GM21619 (cell line): ENCODE data around the gene GGCX.

Experiments used
- ATAC-seq: cut with Tn5 transposase; IDR thresholded peaks from one replicate; pipeline ENCODE4 v1.9.1; 2021; ENCODE audit not compliant: unreplicated experiment

The GGCX gene

DNA sequence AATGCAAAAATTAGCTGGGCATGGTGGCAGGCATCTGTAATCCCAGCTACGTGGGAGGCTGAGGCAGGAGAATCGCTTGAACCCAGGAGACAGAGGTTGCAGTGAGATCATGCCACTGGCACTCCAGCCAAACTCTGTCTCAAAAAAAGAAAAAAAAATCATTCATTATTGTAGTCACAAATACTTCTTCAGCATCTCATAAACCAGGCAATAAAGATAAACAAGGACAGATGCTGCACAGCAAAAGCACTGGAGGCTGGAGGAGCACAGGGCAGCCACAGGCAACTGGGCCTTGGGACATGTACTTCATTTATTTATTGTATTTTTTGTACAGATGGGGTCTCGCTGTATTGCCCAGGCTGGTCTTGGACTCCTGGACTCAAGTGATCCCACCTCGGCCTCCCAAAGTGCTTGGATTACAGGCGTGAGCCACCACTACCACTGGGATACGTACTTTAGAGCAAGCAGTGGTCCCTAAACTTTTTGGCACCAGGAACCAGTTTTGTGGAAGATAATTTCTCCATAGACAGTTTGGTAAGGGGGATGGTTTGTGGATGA lies 39.1 kb downstream of the GGCX start:
- no peak for ATAC-seq

DNA sequence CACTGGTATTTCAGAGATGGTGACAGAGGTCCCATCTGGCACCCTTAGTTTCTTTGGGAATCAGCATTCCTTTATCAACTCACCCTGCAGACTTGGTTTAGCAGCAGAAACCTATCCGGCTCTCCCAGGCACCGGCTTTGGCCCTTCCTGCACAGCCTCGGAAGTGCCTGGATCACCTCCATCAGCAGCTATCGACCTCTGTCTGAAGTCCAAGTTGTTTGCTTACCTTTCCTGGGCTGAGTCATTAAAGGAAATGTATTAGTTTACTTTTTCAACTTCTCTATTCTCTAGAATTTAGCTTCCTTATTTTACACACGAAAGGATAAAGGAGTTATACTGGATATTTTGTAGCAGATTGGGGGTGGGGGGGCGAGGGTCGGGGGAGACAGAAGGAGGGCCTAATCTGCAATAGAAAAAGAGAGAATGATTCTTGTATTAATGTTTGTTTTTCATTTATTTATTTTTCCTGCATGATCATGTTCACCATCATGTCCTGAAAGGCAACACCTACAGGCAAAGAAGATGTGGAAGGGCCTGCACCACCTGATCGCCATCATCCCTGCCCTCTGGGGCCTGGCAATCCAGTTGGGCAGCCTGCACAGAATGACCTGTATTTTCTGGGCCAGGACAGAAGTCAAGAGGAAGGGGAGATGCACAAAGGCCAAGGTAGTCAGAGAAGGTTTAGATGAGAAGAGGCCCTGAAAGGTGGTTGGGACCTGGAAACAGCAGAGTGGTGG lies 44.5 kb downstream of the GGCX start:
- no peak for ATAC-seq

DNA sequence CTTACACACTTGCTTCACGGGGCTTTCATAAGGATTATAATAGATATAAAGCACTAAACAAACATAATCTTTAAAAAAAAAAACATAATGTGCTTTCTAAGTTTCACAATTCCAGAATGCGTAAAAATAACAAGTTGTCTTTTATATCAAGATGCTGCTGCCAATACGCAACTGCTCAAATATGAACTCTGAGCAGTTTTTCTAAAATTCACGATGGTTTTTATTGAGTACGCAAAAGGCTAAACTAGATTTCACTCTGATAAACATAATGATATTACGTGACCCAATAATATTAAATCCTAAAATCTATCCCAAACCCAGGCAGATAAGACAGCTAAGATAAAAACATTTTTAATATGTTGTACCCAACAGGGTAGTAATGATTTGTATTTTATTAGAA lies 47.0 kb downstream of the GGCX start:
- no peak for ATAC-seq

DNA sequence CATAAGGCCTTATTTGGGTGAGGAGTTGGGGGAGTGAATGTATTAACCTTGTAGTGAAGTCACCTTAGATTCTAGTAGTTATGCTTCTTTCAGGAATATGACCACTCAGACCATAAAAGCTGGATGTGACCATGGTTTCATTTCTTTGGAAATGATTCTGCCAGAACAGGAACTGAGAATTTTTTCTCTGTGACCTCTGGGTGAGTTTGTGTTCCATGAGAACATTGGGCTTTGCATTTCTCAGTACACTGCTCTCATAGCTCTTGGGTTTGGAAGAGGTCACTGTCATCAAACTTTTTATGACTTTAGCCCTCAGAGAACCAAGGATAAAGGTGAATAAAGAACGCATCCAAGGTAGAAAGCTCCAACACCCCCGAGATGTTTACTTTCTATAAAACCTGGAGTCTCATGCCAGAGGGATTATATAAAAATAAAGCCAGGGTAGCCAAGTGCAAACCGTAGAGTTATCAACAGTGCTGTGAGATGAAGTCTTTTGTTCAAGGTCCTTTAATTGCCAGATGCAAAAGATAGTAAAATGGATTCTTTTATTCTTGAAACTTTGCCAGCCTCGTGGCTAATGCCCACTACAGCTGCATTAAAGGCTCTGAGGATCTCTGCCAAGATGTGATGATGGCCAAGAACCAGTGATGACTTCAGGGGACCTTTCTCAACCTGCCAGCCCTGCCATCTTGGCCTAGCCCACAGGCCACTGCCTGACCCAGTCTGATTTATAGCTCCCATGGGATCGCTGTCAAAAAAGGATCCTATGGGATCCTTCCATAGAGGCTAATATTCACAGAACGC lies 50.1 kb downstream of the GGCX start:
- no peak for ATAC-seq

DNA sequence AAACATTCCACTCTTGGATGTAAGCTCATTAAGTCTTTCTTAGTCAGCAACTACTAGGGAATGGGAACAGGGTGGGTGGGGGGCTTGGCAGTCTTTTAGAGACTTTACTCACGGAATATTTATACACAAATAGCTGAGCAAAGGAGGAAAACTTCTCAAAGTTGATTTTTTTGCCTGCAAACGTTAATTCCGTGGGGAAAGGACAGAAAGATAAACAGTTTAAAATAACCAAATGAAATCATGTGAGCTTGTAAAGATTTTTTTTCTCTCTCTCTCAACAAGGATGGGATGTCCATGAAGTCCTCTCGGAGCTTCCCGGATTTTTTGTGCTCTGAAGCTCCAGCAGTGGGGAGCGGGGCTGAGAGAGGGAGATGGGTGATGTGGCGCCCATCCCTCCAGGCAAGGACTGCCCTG lies 54.5 kb downstream of the GGCX start:
- ATAC-seq = no peak

DNA sequence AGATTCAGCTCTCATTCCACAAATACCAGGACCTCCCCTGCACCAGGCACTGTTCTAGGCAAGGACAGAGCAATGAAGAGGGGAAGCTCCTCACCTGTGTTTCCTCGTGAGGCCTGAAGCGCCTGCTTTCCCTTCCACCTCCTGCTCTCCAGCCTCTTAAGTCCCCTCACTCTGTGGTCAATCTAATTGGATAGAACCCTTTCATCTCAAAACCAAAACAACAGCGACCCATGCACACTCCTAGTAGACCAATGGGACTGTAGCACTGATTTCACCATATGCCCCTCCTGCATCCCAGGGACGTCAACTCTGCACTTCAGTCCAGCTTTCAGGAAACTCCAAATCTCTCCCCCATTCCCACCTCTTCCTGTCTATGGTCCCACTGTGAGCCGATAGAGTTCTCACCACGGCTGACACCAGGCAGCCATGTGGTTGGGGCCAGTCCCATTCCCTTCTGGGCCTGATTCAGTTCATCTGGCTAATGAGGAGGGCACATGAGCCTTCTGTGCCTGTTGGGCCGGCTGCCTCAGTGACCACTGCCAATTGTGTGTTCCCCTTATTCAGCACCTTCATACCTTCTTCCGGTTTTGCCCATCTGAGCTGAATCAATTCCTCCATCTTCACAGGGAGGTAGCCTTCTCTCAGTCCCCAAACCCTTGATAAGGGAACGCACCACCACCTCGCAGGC lies 55.6 kb downstream of the GGCX start:
- ATAC-seq = no peak

DNA sequence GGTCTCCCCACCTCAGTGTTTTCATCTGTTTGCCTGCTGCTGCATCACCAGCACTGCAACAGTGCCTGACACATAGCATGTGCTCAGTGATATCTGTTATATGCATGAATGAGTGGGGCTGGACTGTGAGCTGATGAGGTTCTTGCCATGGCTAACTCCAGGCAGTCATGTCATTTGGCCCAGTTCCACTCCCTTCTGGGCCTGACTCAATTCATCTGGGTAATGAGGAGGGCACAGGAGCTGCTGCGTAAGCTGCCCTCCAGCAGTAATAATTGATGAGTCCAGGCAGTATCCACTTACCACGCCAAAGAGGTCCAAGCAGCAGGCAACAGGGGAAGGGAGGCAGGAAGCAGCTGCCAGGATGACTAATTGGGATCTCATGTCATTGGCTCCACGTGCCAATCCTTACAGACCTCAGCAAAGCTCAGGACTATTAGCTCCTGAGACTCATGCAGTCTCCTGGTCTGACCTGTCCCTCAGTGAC lies 56.5 kb downstream of the GGCX start:
- ATAC-seq = no peak

DNA sequence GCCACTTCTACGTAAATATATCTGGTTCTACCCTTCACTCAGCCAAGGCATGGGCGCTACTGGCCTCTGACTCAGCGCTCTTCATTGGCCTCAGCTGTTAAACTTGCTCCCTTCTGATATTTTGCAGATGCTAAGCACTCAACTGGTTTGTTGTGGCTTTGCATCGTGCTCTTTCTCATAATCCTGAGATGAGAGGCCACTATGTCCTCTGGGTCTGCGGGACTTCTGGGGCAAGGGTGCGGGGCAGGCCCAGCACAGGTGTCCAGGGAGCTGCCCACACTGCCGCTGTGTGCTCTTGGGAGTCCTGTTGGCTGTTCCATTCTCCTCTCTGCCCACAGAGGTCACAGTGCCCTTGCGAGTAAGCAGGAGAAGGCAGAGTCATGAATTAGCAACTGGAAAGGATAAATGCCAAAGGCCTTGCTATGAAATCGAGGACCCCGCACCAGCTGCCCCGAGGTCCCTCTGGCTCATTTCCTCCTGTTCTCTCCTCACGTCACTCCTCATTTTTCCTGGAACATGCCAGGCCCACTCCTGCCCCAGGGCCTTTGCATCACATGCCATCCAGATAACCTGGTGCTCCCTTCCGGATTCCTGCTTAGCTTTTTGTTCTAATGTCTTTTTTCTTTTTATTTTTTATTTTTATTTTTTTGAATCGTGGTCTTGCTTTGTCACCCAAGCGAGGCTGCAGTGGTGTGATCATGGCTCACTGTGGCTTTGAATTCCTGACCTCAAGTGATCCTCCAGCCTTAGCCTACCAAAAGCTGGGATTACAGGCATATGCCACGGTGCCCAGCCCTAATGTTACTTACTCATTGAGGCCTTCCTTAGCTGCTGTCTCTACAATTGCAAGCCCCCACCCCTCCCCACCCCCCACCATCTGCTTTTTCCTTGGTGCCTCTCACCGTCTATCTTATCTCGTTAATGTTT lies 57.2 kb downstream of the GGCX start:
- ATAC-seq = no peak

DNA sequence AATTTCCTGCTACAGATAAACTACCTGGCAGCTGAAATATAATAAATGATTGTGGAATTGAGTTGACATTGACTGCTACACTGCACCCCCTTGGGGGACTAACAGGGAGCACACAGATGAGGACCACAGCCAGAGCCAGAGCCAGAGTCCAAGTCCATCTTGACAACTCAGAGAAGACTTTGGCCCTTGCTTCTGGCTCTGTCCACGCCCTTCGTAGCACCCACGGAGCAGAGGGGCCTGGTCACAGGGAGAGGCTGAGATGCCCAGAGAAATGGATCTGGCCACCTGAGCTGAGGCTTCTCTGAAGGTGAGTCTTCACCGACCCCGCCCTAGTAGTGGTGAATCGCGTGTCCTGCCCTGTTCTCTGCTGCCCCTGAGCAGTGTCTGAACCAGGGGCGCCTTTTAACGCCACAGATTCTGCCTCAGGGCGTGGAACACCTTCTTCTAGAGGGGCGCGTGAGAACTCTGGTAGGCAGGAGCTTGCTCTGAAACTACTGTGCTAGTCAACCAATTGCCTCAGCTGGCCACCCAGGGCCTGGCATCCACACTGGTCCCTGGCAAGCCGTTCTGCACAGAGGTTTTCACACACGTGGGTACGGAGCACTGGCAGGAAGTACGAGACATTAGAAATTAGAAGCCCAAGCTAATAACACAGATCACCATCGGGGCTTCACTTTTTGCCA lies 58.0 kb downstream of the GGCX start:
- no peak for ATAC-seq

DNA sequence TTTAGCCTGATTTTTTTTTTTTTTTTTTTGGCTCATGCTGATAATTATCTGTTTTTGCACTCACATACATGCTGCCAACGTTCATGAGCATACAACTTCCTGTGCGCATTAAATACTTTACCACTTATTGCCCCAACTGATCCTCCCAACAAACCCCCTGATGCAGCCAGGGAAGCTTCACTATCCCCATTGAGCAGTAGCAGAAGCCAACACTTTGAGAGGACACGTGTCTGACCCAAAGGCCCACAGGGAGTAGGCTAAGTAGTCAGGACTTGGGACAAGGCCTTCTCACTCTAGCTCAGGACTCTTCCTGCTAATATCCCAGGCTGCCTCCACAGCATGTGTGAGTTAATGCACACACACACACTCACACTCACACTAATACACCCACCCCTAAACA lies 58.6 kb downstream of the GGCX start:
- ATAC-seq = no peak

DNA sequence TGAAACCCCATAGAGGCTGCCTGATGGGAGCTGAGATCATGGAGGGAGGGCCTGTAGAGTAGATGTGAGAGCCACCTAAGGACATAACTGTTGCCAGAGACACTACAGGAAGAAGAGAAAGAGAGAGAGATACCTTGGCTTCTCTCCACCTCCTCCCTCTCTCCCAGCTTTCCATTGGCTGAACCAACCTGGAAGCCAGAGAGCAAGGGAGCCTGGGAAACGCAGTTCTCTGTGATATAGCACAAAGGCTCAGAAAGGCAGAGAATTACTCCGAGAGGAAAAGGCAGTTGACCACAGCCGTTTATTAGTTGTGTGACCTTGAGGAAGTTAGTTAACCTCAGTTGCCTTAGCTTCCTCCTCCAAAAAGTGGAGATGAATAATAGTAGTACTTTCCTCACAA lies 60.0 kb downstream of the GGCX start:
- no peak for ATAC-seq

DNA sequence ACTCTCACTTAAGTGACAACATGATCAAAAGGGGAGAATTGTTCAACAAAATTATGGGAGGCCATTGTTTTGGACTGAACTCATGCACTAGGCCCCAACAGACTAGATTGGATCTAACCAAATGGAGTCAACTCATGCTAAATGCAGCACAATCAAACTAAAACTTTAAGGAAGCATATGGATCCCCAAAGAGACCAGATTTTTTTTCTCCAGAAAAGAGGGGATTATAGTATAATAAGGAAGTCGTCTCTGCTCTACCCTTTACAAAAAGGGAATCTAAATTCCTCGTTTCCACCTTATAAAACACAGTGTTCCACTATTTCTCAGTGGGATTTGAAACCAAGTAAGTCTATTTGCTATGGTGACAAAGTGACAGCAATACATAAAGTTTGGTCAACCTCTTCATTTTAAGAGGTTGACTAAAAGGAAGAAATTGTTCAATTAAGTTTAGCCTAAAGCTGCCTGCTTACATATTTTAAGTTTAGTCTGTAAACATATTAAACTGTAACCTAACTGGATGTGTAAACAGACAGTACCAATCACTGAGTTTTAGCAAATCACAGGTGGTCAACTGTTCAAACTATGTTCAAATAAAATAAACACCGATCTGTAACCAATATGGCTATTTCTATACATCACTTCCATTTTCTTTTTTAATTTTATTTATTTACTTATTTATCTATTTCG lies 63.2 kb downstream of the GGCX start:
- ATAC-seq = no peak

DNA sequence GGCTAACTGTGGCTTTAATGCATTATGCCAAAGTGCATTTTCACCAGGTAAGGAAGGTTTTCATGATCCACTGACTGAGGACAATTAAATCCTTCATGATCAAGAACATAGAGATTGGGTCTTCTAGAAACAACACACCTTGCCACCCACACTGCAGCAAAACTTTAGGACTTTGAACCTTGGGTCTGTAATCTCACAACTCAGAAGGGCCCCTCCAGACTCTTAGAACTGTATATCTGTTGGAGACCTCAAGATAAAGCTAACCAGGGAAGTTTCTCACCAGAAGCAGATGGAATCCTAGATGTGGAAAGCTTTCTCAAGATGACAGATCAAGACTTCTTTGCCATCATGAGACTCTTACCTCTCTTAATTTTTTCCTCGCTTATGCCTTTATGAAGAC lies 64.9 kb downstream of the GGCX start:
- no peak for ATAC-seq
